B cell (primary cell): ENCODE data around the gene VEZT. TPM values are rescaled to one million over a fixed set of nuclear protein-coding genes. Genes with fewer than 3 reads are reported as not detected.

Experiments used
- ATAC-seq: fragments of 200-7000 bp; cut with Tn5 transposase; one replicate; pipeline ENCODE4 v1.10.0; 2021; ENCODE audit warnings: low read depth, mild to moderate bottlenecking, moderate number of reproducible peaks, moderate library complexity
- CTCF ChIA-PET: fragments of 350-600 bp; sonication (Branson Sonifier 250); formaldehyde crosslinking; loops from one replicate; lab custom pipeline; 2021; ENCODE audit warnings: antibody characterized with exemption, inconsistent platforms; lab: Charles Lee
- POLR2A ChIA-PET: fragments of 350-600 bp; sonication (Branson Sonifier 250); formaldehyde crosslinking; loops from one replicate; lab custom pipeline; 2021; ENCODE audit warnings: antibody characterized with exemption; lab: Charles Lee
- DNase-seq: peaks from one replicate; pipeline ENCODE4 v3.0.0; 2013
- H2AFZ ChIP-seq: 2 replicates; pipeline ENCODE4 v1.6.1; 2012; ENCODE audit warnings: mild to moderate bottlenecking, low read depth, low read length; ENCODE audit not compliant: insufficient read depth, poor library complexity, severe bottlenecking
- H3K27ac ChIP-seq, 2 donors: 1 replicate in 1 of 2; 2 replicates in 1 of 2; pipeline ENCODE4 v1.5.1; 2012 to 2013; ENCODE audit warnings: low read length in 2 of 2, mild to moderate bottlenecking in 2 of 2, moderate library complexity in 1 of 2
- H3K27me3 ChIP-seq, 4 experiments: fragments of 200-600 bp in 1 of 4; sonication (generic) in 1 of 4; replicated peaks in 1 of 4; 1 replicate in 2 of 4; 2 replicates in 2 of 4; pipeline versions ENCODE4 v1.6.1 to v1.7.0; 2013 to 2016; ENCODE audit warnings: low read length in 3 of 4, mild to moderate bottlenecking in 2 of 4, mixed read lengths in 1 of 4, moderate library complexity in 1 of 4; ENCODE audit not compliant: insufficient read depth in 4 of 4, control insufficient read depth in 3 of 4; ENCODE audit errors: control extremely low read depth in 1 of 4
- H3K36me3 ChIP-seq, 2 experiments: replicated peaks in 1 of 2; 1 replicate in 1 of 2; 2 replicates in 1 of 2; pipeline versions ENCODE4 v1.6.1 to v1.7.1; 2013; ENCODE audit warnings: low read length in 1 of 2; ENCODE audit not compliant: insufficient read depth in 2 of 2, control insufficient read depth in 1 of 2; ENCODE audit errors: control extremely low read depth in 1 of 2, extremely low read depth in 1 of 2
- H3K4me1 ChIP-seq, 2 donors: fragments of 200-600 bp in 1 of 2; sonication (generic) in 1 of 2; 1 replicate in 1 of 2; 2 replicates in 1 of 2; pipeline versions ENCODE4 v1.5.1 to v1.6.1; 2013 to 2017; ENCODE audit warnings: low read length in 2 of 2; ENCODE audit not compliant: control insufficient read depth in 2 of 2, insufficient read depth in 2 of 2
- H3K4me2 ChIP-seq: replicated peaks from 2 replicates; pipeline ENCODE3; 2012; ENCODE audit warnings: mild to moderate bottlenecking, low read depth, low read length; ENCODE audit not compliant: poor library complexity, severe bottlenecking
- H3K4me3 ChIP-seq, 5 experiments: fragments of 200-600 bp in 1 of 5; sonication (generic) in 1 of 5; 1 replicate in 3 of 5; 2 replicates in 2 of 5; pipeline versions ENCODE4 v1.5.1 to v1.7.0; 2011 to 2016; ENCODE audit warnings: low read length in 4 of 5, mild to moderate bottlenecking in 4 of 5, low read depth in 2 of 5, control low read depth in 1 of 5, moderate library complexity in 1 of 5; ENCODE audit not compliant: insufficient read depth in 1 of 5; ENCODE audit errors: control extremely low read depth in 1 of 5, extremely low read depth in 1 of 5
- H3K79me2 ChIP-seq: fragments of 200-600 bp; sonication (generic); one replicate; pipeline ENCODE4 v1.6.0; 2016; ENCODE audit warnings: low read length; ENCODE audit not compliant: control insufficient read depth, insufficient read depth
- H3K9ac ChIP-seq: fragments of 200-600 bp; sonication (generic); 2 replicates; pipeline ENCODE4 v1.6.1; 2017; ENCODE audit warnings: mild to moderate bottlenecking, low read length, moderate library complexity
- H3K9me3 ChIP-seq, 3 donors: one replicate each; pipeline versions ENCODE4 v1.6.1 to v1.7.1; 2013; ENCODE audit warnings: low read length in 2 of 3; ENCODE audit not compliant: control insufficient read depth in 2 of 3, insufficient read depth in 1 of 3; ENCODE audit errors: control extremely low read depth in 1 of 3
- H4K20me1 ChIP-seq: 2 replicates; pipeline ENCODE4 v1.6.0; 2012; ENCODE audit warnings: mild to moderate bottlenecking, low read length; ENCODE audit not compliant: insufficient read depth, control insufficient read depth, poor library complexity, severe bottlenecking
- H3K27ac Mint-ChIP-seq: one replicate; pipeline ENCODE4 v1.8.0; 2021; ENCODE audit warnings: mixed read lengths
- H3K27me3 Mint-ChIP-seq: one replicate; pipeline ENCODE4 v1.8.0; 2021; ENCODE audit warnings: mixed read lengths
- H3K4me1 Mint-ChIP-seq: one replicate; pipeline ENCODE4 v1.8.0; 2021; ENCODE audit warnings: mixed read lengths
- H3K4me3 Mint-ChIP-seq: one replicate; pipeline ENCODE4 v1.8.0; 2021; ENCODE audit warnings: mixed read lengths
- H3K9me3 Mint-ChIP-seq: one replicate; pipeline ENCODE4 v1.8.0; 2022; ENCODE audit warnings: mixed read lengths; ENCODE audit not compliant: insufficient read depth
- CTCF ChIP-seq: fragments of 200-600 bp; IDR thresholded peaks from one replicate; pipeline ENCODE4 v1.8.0; 2022; ENCODE audit warnings: antibody characterized with exemption, mild to moderate bottlenecking
- EZH2 ChIP-seq: IDR thresholded peaks from 2 replicates; pipeline ENCODE4 v1.6.1; 2012; ENCODE audit warnings: borderline replicate concordance, low read depth, mild to moderate bottlenecking, moderate library complexity, low read length; ENCODE audit not compliant: insufficient read depth, poor library complexity, severe bottlenecking
- WGBS: methylation state at CpG from one replicate; pipeline ENCODE4 v1.1.5; 2013; ENCODE audit warnings: missing lambda C conversion rate; ENCODE audit not compliant: insufficient coverage; 5-methylcytosine and 5-hydroxymethylcytosine counted together
- intact Hi-C: fragments of 100-400 bp; cut with micrococcal nuclease; formaldehyde crosslinking; loops from one replicate; pipeline ENCODE4 v1.10.0; 2022
- polyA plus RNA-seq: library from polyadenylated mRNA; depleted of rRNA; stranded (reverse); fragments of >200 nt; gene quantifications from 2 replicates; pipeline ENCODE4 v1.2.3, GENCODE V29; 2012
- total RNA-seq, 2 donors: library from RNA; stranded (reverse); fragments of 120-200 nt in 1 of 2; gene quantifications; 1 replicate in 1 of 2; 2 replicates in 1 of 2; pipeline versions ENCODE4 v1.2.3 to v1.2.4, GENCODE V29; 2013 to 2022

VEZT gene
- total and polyA plus RNA-seq, 2 donors (not counting 1 experiment from before 2014, with no cell fraction given): 19.9 to 61.8 TPM

GRCh38 chr12:95316798-95317197, 99.2 kb downstream of the VEZT start:
- no peak overlapping the region for H3K27ac ChIP-seq
- no peaks in the 10 kb centered on the region for H3K27me3 ChIP-seq
- WGBS: 96% methylated on average over 4 of the region's 4 CpGs
- H4K20me1 ChIP-seq: no peaks in the 10 kb centered on the region
- no peak for DNase-seq
- Mint-ChIP-seq H3K27me3 (peaks cover 3% of the 10 kb centered on the region), H3K4me1 (no peaks in the 10 kb centered on the region), H3K4me3 (no peak overlapping the region), H3K27ac (no peak overlapping the region), H3K9me3 (no peaks in the 10 kb centered on the region)
- intact Hi-C loops: no loop called here
- H3K9me3 ChIP-seq: no peaks in the 10 kb centered on the region
- POLR2A ChIA-PET: no interaction called here
- H3K36me3 ChIP-seq: no peaks in the 10 kb centered on the region
- no peaks in the 10 kb centered on the region for H3K4me1 ChIP-seq
- ATAC-seq: no peak
- TF ChIP-seq EZH2 (no peak), CTCF (no peak)
- H3K4me3 ChIP-seq: no peak overlapping the region
- H3K9ac ChIP-seq: no peak overlapping the region
- CTCF ChIA-PET: no interaction called here
- H2AFZ ChIP-seq: no peak overlapping the region
- no peak overlapping the region for H3K4me2 ChIP-seq
- H3K79me2 ChIP-seq: no peaks in the 10 kb centered on the region

- no peak overlapping the region for H3K4me3 Mint-ChIP-seq
- Histone ChIP-seq H2AFZ (no peak overlapping the region), H3K36me3 (no peaks in the 10 kb centered on the region)
Observed at GRCh38 chr12:95318071-95318545, 100.5 kb downstream of the VEZT start.

More at GRCh38 chr12:95318071-95318545, 100.5 kb downstream of the VEZT start:
- Histone ChIP-seq H3K9me3 (no peaks in the 10 kb centered on the region), H4K20me1 (no peaks in the 10 kb centered on the region), H3K4me2 (no peak overlapping the region), H3K9ac (no peak overlapping the region), H3K4me1 (no peaks in the 10 kb centered on the region), H3K27me3 (no peaks in the 10 kb centered on the region), H3K27ac (no peak overlapping the region), H3K4me3 (no peak overlapping the region), H3K79me2 (no peaks in the 10 kb centered on the region)
- no CpG with 5 or more reads among the region's 2 CpGs for WGBS
- Mint-ChIP-seq H3K27ac (no peak overlapping the region), H3K27me3 (peaks cover 3% of the 10 kb centered on the region), H3K9me3 (no peaks in the 10 kb centered on the region), H3K4me1 (no peaks in the 10 kb centered on the region)
- TF ChIP-seq CTCF (no peak), EZH2 (no peak)
- ChIA-PET POLR2A (no interaction called here), CTCF (no interaction called here)
- no peak for DNase-seq
- no peak for ATAC-seq
- intact Hi-C loops: no loop called here
